Endothelial cell of umbilical vein (primary cell): Measurements from ENCODE around the gene ZDHHC14.

Experiments
- EZH2 ChIP-seq: IDR thresholded peaks from 2 replicates; pipeline ENCODE4 v1.6.1; 2012; ENCODE audit warnings: borderline replicate concordance, low read depth, mild to moderate bottlenecking, moderate library complexity, low read length, inconsistent platforms; ENCODE audit not compliant: severe bottlenecking
- GATA2 ChIP-seq: IDR thresholded peaks from 2 replicates; pipeline ENCODE4 v1.7.0; 2011; ENCODE audit warnings: low read depth, mild to moderate bottlenecking, moderate library complexity, mixed read lengths, low read length; ENCODE audit not compliant: insufficient read length, insufficient read depth
- JUN ChIP-seq: IDR thresholded peaks from 2 replicates; pipeline ENCODE4 v1.6.1; 2011; ENCODE audit warnings: borderline replicate concordance, low read depth; ENCODE audit not compliant: insufficient read length, insufficient read depth
- MYC ChIP-seq: IDR thresholded peaks from one replicate; pipeline ENCODE4 v1.6.1; 2011; ENCODE audit warnings: mild to moderate bottlenecking, low read depth, low read length
- POLR2A ChIP-seq: IDR thresholded peaks from 2 replicates; pipeline ENCODE4 v1.6.1; 2012; ENCODE audit warnings: low read depth, mild to moderate bottlenecking, control low read depth, low read length
- POLR2AphosphoS5 ChIP-seq: IDR thresholded peaks from 2 replicates; pipeline ENCODE4 v1.6.1; 2012; ENCODE audit warnings: low read depth, mild to moderate bottlenecking, control low read depth, low read length, moderate library complexity; ENCODE audit not compliant: insufficient read depth
- TF ChIP-seq, protein P1 (sequence below), 2 donors: IDR thresholded peaks; 1 replicate in 1 of 2; 2 replicates in 1 of 2; pipeline ENCODE4 v1.5.1; 2011; ENCODE audit warnings: low read length in 2 of 2, mild to moderate bottlenecking in 2 of 2, moderate library complexity in 2 of 2, control low read depth in 1 of 2, inconsistent platforms in 1 of 2, low read depth in 1 of 2; ENCODE audit not compliant: insufficient read depth in 1 of 2; ENCODE audit errors: extremely low read depth in 1 of 2
- TF ChIP-seq, protein P2 (sequence below): IDR thresholded peaks from 2 replicates; pipeline ENCODE4 v1.6.1; 2011; ENCODE audit not compliant: insufficient read depth, insufficient read length

DNA sequence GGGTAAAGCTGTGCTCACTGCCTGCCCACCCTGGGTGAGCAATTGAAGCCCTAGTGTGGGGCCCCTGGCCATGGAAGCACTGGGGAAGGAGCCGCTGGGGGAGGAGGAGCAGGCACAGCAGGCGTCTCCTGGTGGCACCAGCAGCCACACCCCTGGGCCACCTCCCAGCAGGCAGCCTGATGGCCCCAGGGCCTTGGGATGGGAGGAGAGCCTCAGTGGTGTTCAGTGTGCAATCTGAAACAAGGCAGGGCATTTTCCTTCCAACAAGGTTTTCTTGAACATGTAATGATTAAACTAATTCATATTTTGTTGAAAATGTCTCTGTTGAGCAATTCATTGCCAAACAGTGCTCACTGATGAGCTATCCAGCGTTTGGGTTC lies 151.0 kb downstream of the ZDHHC14 start:
- TF ChIP-seq, protein P1, sequence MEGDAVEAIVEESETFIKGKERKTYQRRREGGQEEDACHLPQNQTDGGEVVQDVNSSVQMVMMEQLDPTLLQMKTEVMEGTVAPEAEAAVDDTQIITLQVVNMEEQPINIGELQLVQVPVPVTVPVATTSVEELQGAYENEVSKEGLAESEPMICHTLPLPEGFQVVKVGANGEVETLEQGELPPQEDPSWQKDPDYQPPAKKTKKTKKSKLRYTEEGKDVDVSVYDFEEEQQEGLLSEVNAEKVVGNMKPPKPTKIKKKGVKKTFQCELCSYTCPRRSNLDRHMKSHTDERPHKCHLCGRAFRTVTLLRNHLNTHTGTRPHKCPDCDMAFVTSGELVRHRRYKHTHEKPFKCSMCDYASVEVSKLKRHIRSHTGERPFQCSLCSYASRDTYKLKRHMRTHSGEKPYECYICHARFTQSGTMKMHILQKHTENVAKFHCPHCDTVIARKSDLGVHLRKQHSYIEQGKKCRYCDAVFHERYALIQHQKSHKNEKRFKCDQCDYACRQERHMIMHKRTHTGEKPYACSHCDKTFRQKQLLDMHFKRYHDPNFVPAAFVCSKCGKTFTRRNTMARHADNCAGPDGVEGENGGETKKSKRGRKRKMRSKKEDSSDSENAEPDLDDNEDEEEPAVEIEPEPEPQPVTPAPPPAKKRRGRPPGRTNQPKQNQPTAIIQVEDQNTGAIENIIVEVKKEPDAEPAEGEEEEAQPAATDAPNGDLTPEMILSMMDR (IDR thresholded peaks at IDR 0.05; ENCODE audit: extremely low read depth in 1 of 2, insufficient read depth in 1 of 2, low read depth in 1 of 2, low read length in 2 of 2), result no peak
- TF ChIP-seq JUN (no peak), MYC (no peak), POLR2AphosphoS5 (no peak), POLR2A (no peak), EZH2 (no peak), GATA2 (no peak)
- TF ChIP-seq, protein P2, sequence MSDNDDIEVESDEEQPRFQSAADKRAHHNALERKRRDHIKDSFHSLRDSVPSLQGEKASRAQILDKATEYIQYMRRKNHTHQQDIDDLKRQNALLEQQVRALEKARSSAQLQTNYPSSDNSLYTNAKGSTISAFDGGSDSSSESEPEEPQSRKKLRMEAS, result no peak
